Neuronal stem cell (in vitro differentiated cells): ENCODE results near the gene ANKRD17.
"Not testable (repeated sequence)": the region's sequence is repeated elsewhere in the genome, so short reads cannot be mapped to it uniquely, and the experiment has no call there.

Experiments used
- DNase-seq: peaks from one replicate; pipeline ENCODE4 v3.0.0-alpha.2; 2013; ENCODE audit warnings: low spot score
- H2AFZ ChIP-seq: one replicate; pipeline ENCODE4 v1.6.1; 2013; ENCODE audit warnings: mild to moderate bottlenecking, low read length, inconsistent platforms
- H2AK5ac ChIP-seq: 2 replicates; pipeline ENCODE4 v1.6.1; 2013; ENCODE audit warnings: low read depth, mild to moderate bottlenecking, inconsistent platforms, low read length, moderate library complexity, mixed read lengths
- H2BK120ac ChIP-seq: 2 replicates; pipeline ENCODE4 v1.6.1; 2013; ENCODE audit warnings: low read depth, mild to moderate bottlenecking, inconsistent platforms, low read length, moderate library complexity, mixed read lengths
- H2BK12ac ChIP-seq: one replicate; pipeline ENCODE4 v1.6.1; 2013; ENCODE audit warnings: low read length, inconsistent platforms
- H2BK15ac ChIP-seq: 2 replicates; pipeline ENCODE4 v1.6.1; 2013; ENCODE audit warnings: mild to moderate bottlenecking, low read length, inconsistent platforms, mixed read lengths
- H2BK5ac ChIP-seq: one replicate; pipeline ENCODE4 v1.6.1; 2013; ENCODE audit warnings: inconsistent platforms, mild to moderate bottlenecking, low read length, moderate library complexity
- H3K14ac ChIP-seq: one replicate; pipeline ENCODE4 v1.6.1; 2013; ENCODE audit warnings: low read length, inconsistent platforms
- H3K18ac ChIP-seq: 2 replicates; pipeline ENCODE4 v1.6.1; 2013; ENCODE audit warnings: low read length, inconsistent platforms
- H3K23ac ChIP-seq: 2 replicates; pipeline ENCODE4 v1.6.1; 2013; ENCODE audit warnings: low read depth, mild to moderate bottlenecking, mixed read lengths, low read length, inconsistent platforms; ENCODE audit not compliant: poor library complexity
- H3K27ac ChIP-seq: replicated peaks from 3 replicates; pipeline ENCODE4 v1.5.1; 2013; ENCODE audit warnings: low read length, inconsistent platforms
- H3K27me3 ChIP-seq, 3 experiments: 2 replicates each; pipeline ENCODE4 v1.6.1; 2013; ENCODE audit warnings: low read length in 3 of 3, mild to moderate bottlenecking in 2 of 3, inconsistent platforms in 1 of 3, low read depth in 1 of 3, mixed read lengths in 1 of 3, moderate library complexity in 1 of 3; ENCODE audit not compliant: control insufficient read depth in 3 of 3, insufficient read depth in 3 of 3
- H3K36me3 ChIP-seq, 2 donors: replicated peaks in 1 of 2; 2 replicates each; pipeline ENCODE4 v1.6.1; 2013; ENCODE audit warnings: low read length in 2 of 2; ENCODE audit not compliant: control insufficient read depth in 2 of 2, insufficient read depth in 2 of 2
- H3K4ac ChIP-seq: 2 replicates; pipeline ENCODE4 v1.6.1; 2013; ENCODE audit warnings: inconsistent platforms, mild to moderate bottlenecking, low read length, moderate library complexity
- H3K4me1 ChIP-seq, 2 donors: 1 replicate in 1 of 2; 2 replicates in 1 of 2; pipeline ENCODE4 v1.6.1; 2013; ENCODE audit warnings: low read length in 2 of 2, low read depth in 1 of 2; ENCODE audit not compliant: control insufficient read depth in 2 of 2, insufficient read depth in 1 of 2
- H3K4me2 ChIP-seq: one replicate; pipeline ENCODE4 v1.6.1; 2013; ENCODE audit warnings: mild to moderate bottlenecking, low read length, inconsistent platforms; ENCODE audit not compliant: insufficient read depth, poor library complexity, severe bottlenecking
- H3K4me3 ChIP-seq, 2 donors: 2 replicates each; pipeline ENCODE4 v1.5.1; 2013; ENCODE audit warnings: low read length in 2 of 2, mild to moderate bottlenecking in 2 of 2, inconsistent platforms in 1 of 2, moderate library complexity in 1 of 2
- H3K79me1 ChIP-seq: one replicate; pipeline ENCODE4 v1.6.1; 2013; ENCODE audit warnings: low read depth, mild to moderate bottlenecking, inconsistent platforms, low read length, moderate library complexity
- H3K9ac ChIP-seq: one replicate; pipeline ENCODE4 v1.6.1; 2013; ENCODE audit warnings: mild to moderate bottlenecking, low read depth, low read length, inconsistent platforms; ENCODE audit not compliant: poor library complexity
- H3K9me3 ChIP-seq, 2 donors: replicated peaks in 1 of 2; 2 replicates each; pipeline versions ENCODE3 to v1.6.1; 2013; ENCODE audit warnings: low read length in 2 of 2, mild to moderate bottlenecking in 2 of 2, inconsistent platforms in 1 of 2, low read depth in 1 of 2, mixed read lengths in 1 of 2, moderate library complexity in 1 of 2; ENCODE audit not compliant: control insufficient read depth in 2 of 2, insufficient read depth in 1 of 2
- H4K8ac ChIP-seq: one replicate; pipeline ENCODE4 v1.6.1; 2013; ENCODE audit warnings: low read depth, mild to moderate bottlenecking, inconsistent platforms, low read length, moderate library complexity
- H4K91ac ChIP-seq: one replicate; pipeline ENCODE4 v1.6.1; 2013; ENCODE audit warnings: low read length, low read depth, mild to moderate bottlenecking, inconsistent platforms; ENCODE audit not compliant: poor library complexity
- WGBS, 2 donors: extraction: QIAGEN DNeasy Blood & Tissue Kit; methylation state at CpG; one replicate each; pipeline ENCODE4 v1.1.7; 2013; ENCODE audit warnings: missing lambda C conversion rate in 2 of 2, mixed read lengths in 1 of 2; ENCODE audit not compliant: insufficient read length in 2 of 2, insufficient replicate concordance in 1 of 2; ENCODE audit errors: extremely low coverage in 2 of 2; 5-methylcytosine and 5-hydroxymethylcytosine counted together

Gene ANKRD17

DNA sequence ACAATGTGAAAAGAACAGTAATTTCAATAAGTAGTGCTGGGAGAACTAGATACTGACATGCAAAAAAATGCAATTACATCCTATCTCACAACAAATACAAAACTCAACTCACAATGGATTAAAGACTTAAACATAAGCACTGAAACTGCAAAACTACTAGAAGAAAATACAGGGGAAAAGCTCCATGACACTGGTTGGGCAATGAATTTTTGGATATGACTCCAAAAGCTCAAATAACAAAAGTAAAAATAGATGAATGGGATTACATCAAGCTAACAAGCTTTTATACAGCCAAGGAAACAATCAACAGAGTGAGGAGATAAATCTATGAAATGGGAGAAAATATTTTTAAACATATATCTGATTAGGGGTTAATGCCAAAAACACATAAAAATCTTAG is 53.1 kb downstream of the ANKRD17 start:
- Histone ChIP-seq H4K8ac (no peak overlapping the region), H2BK120ac (no peak overlapping the region), H2BK5ac (no peak overlapping the region), H3K4me3 (no peak overlapping the region), H2AFZ (no peak overlapping the region), H3K9me3 (peaks cover 0 to 38% of the 10 kb centered on the region in 2 donors), H3K79me1 (no peaks in the 10 kb centered on the region), H3K27me3 (no peaks in the 10 kb centered on the region), H3K4ac (no peak overlapping the region), H2BK12ac (no peak overlapping the region), H3K18ac (no peak overlapping the region), H3K23ac (no peak overlapping the region), H2BK15ac (no peak overlapping the region), H3K14ac (no peak overlapping the region), H3K4me1 (no peaks in the 10 kb centered on the region), H3K4me2 (no peak overlapping the region), H4K91ac (no peak overlapping the region), H3K9ac (no peak overlapping the region), H3K36me3 (peaks cover 0 to 29% of the 10 kb centered on the region in 2 donors), H2AK5ac (no peak overlapping the region), H3K27ac (no peak overlapping the region)
- DNase-seq: no peak

DNA sequence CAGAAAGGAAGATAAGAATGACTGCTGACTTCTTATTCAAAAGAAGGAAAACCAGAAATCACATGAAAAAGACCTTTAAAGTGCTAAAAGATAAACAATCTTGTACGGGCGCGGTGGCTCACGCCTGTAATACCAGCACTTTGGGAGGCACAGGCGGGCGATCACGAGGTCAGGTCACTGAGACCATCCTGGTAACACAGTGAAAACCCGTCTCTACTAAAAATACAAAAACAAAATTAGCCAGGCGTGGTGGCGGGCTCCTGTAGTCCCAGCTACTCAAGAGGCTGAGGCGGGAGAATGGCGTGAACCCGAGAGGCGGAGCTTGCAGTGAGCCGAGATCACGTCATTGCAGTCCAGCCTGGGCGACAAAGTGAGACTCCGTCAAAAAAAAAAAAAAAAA is 54.6 kb downstream of the ANKRD17 start:
- not testable (repeated sequence) for H3K4me2 ChIP-seq, H3K27me3 ChIP-seq, H2BK120ac ChIP-seq, H3K18ac ChIP-seq, H3K4me1 ChIP-seq, H2BK15ac ChIP-seq, H2AK5ac ChIP-seq, H3K23ac ChIP-seq, H2BK12ac ChIP-seq, H2AFZ ChIP-seq, H3K27ac ChIP-seq, H3K4me3 ChIP-seq, H3K79me1 ChIP-seq, H3K9ac ChIP-seq, H2BK5ac ChIP-seq, DNase-seq, H4K8ac ChIP-seq, H3K14ac ChIP-seq, H4K91ac ChIP-seq, H3K4ac ChIP-seq
- Histone ChIP-seq H3K36me3 (peaks cover 0 to 32% of the 10 kb centered on the region in 2 donors), H3K9me3 (peaks cover 0 to 36% of the 10 kb centered on the region in 2 donors)
- no CpG with 5 or more reads among the region's 18 CpGs for WGBS, 2 donors

GRCh38 chr4:73197220-73197619 is 61.4 kb downstream of the ANKRD17 start:
- no peak for DNase-seq
- H3K4ac ChIP-seq: no peak overlapping the region
- no peak overlapping the region for H3K27ac ChIP-seq
- H2BK120ac ChIP-seq: no peak overlapping the region
- no peak overlapping the region for H2AFZ ChIP-seq
- no peaks in the 10 kb centered on the region for H3K27me3 ChIP-seq
- H3K4me3 ChIP-seq: no peak overlapping the region
- H3K79me1 ChIP-seq: no peaks in the 10 kb centered on the region
- H3K9ac ChIP-seq: no peak overlapping the region
- H2BK5ac ChIP-seq: no peak overlapping the region
- no peak overlapping the region for H3K23ac ChIP-seq
- peaks cover 0 to 2% of the 10 kb centered on the region in 2 donors for H3K4me1 ChIP-seq
- no peak overlapping the region for H3K14ac ChIP-seq
- no peak overlapping the region for H4K8ac ChIP-seq
- no CpG with 5 or more reads among the region's 1 CpG for WGBS, 2 donors
- H3K18ac ChIP-seq: no peak overlapping the region
- no peak overlapping the region for H3K4me2 ChIP-seq
- no peak overlapping the region for H2AK5ac ChIP-seq
- peaks cover 0 to 40% of the 10 kb centered on the region in 2 donors for H3K36me3 ChIP-seq
- H4K91ac ChIP-seq: no peak overlapping the region
- no peak overlapping the region for H2BK15ac ChIP-seq
- H2BK12ac ChIP-seq: no peak overlapping the region
- H3K9me3 ChIP-seq: peaks cover 0 to 3% of the 10 kb centered on the region in 2 donors

GRCh38 chr4:73194064-73194463 is 64.5 kb downstream of the ANKRD17 start:
- WGBS, 2 donors: no CpG with 5 or more reads among the region's 2 CpGs
- Histone ChIP-seq H2BK5ac (no peak overlapping the region), H2BK15ac (no peak overlapping the region)

More at GRCh38 chr4:73194064-73194463, 64.5 kb downstream of the ANKRD17 start:
- no peak overlapping the region for H3K18ac ChIP-seq
- no peaks in the 10 kb centered on the region for H3K79me1 ChIP-seq
- H3K4me1 ChIP-seq: peaks cover 0 to 2% of the 10 kb centered on the region in 2 donors
- H2BK120ac ChIP-seq: no peak overlapping the region
- H3K4me3 ChIP-seq: no peak overlapping the region
- H3K14ac ChIP-seq: no peak overlapping the region
- no peak overlapping the region for H2AFZ ChIP-seq
- no peak overlapping the region for H3K4me2 ChIP-seq
- no peak overlapping the region for H2BK12ac ChIP-seq
- H3K9ac ChIP-seq: no peak overlapping the region
- H2AK5ac ChIP-seq: no peak overlapping the region
- no peak overlapping the region for H3K23ac ChIP-seq
- no peaks in the 10 kb centered on the region for H3K9me3 ChIP-seq
- no peak overlapping the region for H4K8ac ChIP-seq
- DNase-seq: no peak
- H3K27ac ChIP-seq: no peak overlapping the region
- H3K4ac ChIP-seq: no peak overlapping the region
- peaks cover 0 to 51% of the 10 kb centered on the region in 2 donors for H3K36me3 ChIP-seq
- H3K27me3 ChIP-seq: no peaks in the 10 kb centered on the region
- no peak overlapping the region for H4K91ac ChIP-seq
